ENCODE data around the gene GPR45.

DNA sequence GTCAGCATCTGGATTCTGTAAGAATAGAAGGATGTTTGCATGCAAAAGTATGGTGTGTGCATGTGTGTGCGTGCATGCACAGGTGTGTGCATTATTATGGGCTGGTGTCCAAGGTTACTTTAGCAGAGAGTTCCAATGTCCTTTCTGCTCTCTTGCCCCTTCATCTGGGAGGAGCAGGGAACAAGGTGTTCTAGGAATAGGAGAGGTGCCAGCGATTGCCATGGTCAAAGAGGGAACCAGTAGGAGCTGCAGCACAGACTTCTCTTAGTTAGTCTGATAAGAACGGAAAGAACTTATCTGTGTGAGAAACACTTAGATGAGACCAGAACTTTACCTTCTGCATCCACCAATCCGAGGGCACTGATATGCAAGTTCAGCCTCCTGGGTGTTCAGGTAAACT is 8.3 kb downstream of the GPR45 start:
- TF ChIP-seq, protein P1, sequence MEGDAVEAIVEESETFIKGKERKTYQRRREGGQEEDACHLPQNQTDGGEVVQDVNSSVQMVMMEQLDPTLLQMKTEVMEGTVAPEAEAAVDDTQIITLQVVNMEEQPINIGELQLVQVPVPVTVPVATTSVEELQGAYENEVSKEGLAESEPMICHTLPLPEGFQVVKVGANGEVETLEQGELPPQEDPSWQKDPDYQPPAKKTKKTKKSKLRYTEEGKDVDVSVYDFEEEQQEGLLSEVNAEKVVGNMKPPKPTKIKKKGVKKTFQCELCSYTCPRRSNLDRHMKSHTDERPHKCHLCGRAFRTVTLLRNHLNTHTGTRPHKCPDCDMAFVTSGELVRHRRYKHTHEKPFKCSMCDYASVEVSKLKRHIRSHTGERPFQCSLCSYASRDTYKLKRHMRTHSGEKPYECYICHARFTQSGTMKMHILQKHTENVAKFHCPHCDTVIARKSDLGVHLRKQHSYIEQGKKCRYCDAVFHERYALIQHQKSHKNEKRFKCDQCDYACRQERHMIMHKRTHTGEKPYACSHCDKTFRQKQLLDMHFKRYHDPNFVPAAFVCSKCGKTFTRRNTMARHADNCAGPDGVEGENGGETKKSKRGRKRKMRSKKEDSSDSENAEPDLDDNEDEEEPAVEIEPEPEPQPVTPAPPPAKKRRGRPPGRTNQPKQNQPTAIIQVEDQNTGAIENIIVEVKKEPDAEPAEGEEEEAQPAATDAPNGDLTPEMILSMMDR (IDR thresholded peaks at IDR 0.05): no peak
- no peak for TF ChIP-seq POLR2A (IDR thresholded peaks at IDR 0.05)

Measured in Peyer's patch (tissue), 4 donors.